Hypothalamus (tissue), 51 donors: Measurements from ENCODE around the gene DNM2.
"Not testable (repeated sequence)": the region's sequence is repeated elsewhere in the genome, so short reads cannot be mapped to it uniquely, and the experiment has no call there.

ENCODE experiments used
- DNase-seq, 51 donors: peaks; one replicate each; lab custom pipeline; 2025; lab: John Stamatoyannopoulos, UW

The DNM2 gene

GRCh38 chr19:10877608-10878007, 159.7 kb downstream of the DNM2 start:
- not testable (repeated sequence) for DNase-seq

- no peak for DNase-seq
Measured at GRCh38 chr19:10878253-10878652, 160.4 kb downstream of the DNM2 start.
